HG03520 (cell line): ENCODE data around the gene ST3GAL2.

Experiments used
- ATAC-seq: cut with Tn5 transposase; IDR thresholded peaks from one replicate; pipeline ENCODE4 v1.9.1; 2021; ENCODE audit warnings: mild to moderate bottlenecking, moderate library complexity; ENCODE audit not compliant: unreplicated experiment

Gene ST3GAL2

DNA sequence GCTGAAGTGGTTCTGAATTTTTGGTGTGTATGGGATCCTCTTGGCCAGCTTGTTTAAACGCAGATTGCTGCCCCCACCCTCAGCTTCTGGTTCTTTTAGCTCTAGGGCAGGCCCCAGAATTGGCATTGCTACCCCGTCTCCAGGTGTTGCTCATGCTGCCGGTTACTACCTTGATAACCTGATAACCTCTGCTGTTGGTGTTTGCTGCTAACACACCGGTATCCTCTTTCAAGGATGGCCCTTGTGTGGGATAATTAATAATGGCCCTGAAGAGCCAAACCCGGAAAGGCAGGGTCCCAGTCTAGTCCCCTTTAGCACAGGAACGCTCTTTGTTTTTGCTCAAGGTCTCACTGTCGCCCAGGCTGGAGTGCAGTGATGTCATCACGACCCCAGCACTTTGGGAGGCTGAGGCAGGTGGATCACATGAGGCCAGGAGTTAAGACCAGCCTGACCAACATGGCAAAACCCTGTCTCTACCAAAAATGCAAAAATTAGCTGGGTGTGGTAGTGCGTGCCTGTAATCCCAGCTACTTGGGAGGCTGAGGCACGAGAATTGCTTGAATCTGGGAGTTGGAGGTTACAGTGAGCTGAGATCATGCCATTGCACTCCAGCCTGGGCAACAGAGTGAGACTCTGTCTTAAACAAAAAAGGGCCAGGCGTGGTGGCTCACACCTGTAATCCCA is 1.3 kb upstream of the ST3GAL2 start:
- no peak for ATAC-seq

DNA sequence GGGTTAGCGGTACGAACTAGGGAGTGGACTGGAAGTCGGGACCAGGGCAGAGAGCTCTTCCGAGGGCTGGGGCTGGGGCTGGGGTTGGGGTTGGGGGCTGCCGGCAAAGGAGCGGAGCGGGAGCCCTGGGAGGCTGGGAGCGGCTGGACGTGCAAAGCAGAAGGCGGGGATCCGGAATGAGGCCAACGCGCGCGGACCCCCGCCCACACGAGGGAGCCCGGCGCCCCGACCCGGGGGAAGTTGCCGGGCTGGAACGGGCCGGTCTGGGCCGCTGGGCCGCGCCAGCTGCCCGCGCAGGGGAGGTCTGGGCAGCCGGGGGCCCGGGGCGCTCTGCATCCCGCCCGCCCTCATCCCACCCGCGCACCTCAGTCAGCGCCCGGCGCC is 323 bp downstream of the ST3GAL2 start:
- ATAC-seq: no peak

DNA sequence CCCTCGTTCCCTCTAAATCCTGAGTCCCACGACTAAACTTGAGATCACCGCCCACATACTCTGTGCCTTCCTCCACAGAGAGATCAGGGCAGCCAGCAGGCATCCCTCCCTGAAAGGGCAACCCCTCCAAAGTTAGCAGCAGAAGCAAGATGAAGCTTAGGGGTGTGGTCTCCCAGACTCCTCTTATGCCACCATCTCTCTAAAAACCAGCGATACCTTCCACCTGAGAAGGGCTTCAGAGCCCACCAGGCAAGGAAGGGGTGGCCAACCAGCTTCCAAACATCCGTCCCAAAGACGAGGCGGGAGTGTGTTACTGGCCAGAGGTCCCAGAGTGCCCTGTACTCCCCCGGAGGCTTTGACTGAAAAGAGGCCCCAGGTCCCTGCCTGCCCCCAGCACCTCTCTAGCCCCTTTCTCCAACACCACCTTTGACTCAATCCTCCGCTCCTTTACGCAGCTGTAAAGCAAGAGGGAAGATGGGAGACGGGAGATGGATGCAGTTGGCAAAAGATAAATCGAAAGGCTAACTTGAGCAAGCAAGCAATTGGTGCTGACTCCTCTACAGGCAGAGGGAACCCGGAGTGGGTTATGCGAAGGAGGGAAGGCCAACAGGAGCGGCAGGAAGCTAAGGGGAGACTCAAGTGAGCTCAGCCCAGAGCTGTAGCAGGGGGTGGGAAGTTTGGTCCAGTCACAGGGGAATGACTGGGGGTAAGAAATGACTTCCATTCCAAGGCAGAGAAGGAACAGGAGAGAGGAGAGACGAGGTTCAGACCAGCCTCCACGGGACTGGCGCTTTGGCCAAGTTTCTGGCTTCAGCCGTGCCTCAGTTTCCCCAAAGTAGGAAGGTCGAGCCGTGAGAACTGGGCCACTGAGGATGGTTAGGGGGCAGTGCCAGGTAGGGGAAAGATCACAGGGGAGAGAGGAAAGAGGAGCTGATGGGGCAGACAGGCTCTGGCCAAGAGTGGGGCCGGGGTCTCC is 1.0 kb downstream of the ST3GAL2 start:
- no peak for ATAC-seq

DNA sequence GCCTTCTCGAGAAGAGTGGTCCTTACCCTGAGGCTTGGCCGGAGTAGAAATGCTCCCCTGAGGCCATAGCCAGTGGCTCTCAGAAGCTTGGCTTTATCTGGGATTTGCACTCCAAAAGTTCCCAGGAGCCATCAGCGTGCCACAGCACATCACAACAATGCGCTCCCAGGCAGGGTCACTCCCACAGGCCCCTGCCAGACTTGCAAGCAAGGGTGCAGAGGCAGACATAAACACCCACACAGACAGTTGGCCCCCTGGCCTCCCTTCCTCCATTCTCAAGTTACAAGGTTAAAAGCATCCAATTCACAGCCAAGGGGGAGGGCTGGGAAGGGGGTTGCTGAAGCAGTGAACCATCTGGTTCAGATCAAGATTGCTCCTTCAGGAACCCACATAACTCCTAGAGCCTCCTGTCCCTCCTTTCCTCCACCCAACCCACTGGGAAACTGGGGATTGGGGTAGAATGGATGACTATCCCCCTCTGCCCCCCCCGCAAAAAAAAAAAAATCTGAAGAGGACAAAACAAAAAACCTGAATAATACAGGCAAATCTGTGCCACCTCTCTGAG is 1.8 kb downstream of the ST3GAL2 start:
- no peak for ATAC-seq

DNA sequence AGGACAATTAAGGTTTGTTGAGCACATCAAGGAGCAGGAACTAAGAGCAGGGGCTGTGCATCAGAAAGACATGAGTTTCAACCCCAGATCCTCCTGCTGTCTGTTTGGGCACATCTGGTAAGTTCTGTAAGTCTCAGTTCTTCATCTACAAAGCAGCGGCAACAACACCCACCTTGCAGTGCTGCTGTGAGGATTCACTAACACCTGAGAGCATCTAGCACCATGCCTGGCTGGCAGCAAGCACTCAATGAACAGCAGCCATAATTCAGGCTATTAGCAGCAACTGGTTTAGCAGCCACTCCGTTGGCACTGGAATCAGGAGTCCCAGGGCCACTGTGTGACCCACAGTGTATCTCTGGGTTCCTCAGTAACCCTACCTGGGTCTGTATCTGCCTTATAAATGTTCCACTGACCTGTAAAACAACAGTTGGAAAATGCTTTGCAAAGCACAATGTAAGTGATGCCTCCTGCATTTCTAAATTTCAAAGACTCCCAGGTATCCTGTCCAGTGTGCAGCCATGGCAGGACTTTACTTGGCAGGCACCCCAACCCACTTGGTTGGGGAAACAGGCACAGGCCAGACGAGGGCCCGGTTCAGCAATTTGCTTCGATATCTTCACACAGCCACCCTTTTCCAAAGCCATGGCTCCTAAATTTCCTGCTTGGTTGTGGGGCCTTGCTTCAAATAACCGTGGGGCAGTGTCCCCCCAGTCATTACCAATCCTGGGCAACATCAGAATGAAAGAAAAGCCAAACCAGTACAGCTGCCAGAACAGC is 4.2 kb downstream of the ST3GAL2 start:
- ATAC-seq: no peak

DNA sequence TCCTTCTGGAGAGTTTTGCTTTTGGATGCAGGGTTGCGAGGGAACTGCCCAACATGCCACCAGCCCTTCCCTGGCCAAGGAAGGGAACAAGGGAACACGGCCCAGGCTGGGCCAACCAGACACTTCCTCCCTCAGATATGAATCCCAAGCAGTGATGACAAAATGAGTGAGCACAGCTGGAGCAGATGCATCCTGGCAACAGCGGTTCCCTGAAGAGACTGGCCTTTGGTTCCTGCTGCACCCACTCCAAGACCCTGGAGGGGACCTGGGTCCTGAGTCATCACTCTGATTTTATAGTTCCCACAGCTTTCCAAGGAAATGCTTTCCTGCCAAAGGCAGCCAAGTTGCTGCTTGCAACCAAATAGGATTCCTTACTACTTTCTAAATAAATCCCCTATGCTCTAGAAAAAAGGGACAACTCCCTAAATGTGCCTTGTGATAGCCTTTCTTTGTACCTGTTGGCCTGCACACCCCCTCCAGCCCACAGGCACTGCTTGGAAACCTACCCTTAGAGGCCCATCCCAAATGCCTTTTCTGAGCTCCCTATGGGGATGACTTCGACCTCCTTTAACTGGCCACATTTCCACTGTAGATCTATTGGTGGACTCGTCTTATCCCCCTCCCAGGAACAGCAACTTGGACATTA is 5.3 kb downstream of the ST3GAL2 start:
- no peak for ATAC-seq

DNA sequence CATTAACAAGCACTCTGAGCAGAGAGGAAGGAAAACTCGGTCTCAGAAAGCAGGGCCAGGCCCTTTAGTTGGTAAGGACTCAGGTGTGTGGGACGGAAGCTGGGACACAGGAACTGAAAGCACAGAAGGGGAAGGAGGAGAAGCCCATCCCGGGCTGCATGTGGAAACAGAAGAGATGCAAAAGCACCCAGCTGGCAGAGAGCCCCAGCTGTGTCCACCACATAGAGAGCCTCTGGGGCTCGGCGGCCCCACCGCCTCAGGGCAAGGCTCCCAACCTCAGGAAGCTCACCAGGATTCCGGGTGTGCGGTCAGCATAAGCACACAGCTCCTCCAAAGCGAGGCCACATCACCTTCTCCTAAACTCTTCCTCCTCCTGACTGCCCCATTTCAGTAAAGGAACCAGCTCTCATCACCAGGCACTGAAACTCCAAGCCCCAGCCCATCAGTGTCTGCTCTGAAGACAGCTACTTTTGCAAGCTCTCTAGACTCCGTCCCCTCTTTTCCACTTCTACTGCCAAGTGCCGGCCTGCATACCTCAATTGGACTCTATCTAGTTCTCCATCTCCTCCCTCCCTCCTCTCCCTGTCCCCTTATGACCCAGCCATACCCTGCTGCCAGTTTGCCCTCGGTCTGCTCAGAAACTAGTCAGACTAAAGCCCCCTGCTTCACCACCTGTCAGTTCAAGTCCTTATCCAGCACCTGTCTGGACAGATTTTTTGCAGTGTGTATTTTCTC is 6.0 kb downstream of the ST3GAL2 start:
- ATAC-seq: no peak

DNA sequence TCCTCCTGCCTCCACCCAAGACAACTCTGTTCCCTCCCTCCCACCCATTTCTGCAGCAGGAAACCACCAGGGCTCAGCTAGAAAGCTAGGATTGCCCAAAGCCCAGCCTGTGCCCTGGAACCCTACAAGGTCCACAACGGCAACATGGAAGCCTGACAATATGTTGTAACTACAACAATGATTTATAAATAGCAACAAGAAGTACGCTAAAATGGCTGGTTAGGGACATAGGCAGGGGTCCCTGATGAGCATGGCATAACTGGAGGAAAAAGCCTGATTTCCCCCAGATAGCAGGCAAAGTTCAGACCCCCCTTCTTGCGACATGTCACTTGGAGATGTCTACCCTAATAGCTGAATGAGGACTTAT is 6.6 kb downstream of the ST3GAL2 start:
- no peak for ATAC-seq

DNA sequence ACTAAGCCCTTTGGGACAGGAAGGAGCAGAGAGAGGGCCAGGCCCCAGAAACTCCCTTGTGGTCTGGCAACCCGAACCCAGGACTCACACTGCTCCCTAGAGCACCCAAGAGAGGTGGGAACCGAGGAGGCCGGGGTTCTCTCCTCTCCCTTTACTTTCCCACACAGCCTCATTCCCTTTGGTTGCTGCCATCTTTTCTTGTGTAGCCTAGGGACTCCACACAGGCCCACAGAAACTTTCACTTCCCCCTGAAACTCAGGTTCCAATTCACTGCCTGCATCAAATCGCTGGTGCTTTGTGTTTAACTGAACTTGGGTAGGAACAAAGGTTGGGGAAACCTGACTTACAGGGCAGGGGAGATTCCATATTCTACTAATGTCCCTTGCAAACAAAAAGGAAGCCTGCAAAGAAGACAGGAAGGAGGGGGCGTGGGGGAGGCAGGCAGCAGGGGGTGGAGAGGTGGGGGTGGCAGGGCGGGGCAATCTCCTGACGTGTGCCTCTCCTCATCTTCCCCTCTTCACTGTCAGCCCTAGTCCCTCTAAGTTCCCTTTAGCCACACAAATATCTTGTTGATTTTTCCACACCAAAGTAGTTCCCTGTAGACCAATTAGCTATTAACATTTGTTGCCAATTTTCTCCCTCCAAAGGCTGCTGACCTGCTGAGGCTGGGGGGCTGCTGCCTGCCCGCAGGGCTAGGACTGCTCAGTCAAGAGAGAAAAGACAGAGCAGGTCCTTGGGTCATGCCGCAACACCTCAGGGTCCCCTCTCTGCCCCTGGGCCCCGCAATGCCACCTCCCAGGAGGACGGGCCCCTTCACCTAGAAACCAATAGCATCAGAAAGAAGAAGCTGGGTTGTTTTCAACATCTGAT is 8.0 kb downstream of the ST3GAL2 start:
- peak; percentile 56 for ATAC-seq

DNA sequence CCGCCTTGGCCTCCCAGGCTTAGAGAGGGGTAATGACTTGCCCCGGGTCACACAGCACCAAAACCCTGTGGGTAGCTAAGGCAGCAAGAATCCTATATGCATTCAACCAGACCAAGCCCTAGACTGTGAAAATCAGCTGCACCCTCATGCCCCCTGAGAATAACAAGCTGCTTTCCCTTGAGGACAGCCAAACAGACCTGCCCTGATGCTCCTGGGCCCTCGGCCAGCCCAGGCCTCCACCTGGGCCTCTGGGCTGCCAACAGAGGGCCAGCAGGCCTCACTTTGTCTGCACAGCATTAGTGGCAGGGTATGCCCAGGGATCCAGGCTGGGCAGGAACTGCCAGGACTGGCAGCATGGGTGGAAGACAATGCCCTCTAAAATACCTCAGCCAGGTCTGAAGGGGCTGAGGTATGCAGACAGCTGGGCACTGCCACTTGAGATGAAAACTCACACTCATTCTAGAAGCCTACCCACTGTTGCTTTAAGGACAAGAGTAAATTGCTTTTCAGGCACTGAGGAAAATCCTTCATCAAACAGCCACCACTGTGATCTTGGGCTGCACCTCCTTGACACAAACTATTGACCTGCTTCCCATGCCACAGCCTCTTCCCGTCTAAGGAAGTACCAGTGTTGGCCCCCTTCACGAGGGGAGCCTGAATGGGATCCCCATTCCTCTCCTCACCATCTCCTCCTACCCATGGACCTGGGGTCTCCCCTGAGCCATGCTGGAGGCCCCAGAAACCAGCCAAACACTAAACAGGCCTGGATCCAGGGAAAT is 8.8 kb downstream of the ST3GAL2 start:
- ATAC-seq: no peak

DNA sequence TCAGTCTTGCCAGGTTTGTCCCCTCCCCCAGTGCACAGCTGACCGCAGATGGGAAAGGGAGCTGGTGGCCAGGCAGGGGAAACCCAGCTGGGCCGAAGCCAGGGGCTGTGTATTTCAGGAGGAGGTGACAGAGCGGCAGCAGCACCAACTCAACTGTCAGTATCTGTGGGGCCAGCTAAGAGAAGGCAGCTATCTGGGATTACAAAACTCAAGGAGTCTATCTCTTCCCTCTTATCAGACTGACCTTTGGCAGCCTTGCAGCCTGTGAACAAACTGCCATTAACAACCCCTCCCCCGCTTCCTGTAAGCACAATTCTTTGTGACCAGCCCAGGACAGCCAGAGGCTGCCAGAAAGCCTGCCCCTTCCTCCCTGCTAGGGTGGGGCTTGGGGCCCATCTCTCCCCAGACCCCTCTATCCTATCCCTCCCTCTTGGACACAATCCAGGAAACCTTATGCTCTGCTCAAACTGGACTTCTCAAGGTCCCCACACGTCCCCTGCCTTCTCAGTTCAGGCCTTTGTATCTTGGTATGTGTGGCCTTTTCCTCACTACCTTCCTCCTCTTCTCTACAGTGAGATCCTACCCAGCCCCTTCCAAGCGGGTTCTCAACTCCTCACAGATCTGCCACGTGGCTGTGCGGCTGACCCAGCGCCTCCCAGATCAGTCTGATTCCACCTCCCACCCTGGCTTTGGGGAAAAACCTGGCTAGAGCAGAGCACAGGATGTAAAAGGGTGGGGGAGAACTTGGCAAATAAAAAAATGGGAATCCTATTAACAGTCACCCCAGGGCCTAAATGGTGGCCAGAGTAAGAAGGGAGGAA is 10.5 kb downstream of the ST3GAL2 start:
- no peak for ATAC-seq

DNA sequence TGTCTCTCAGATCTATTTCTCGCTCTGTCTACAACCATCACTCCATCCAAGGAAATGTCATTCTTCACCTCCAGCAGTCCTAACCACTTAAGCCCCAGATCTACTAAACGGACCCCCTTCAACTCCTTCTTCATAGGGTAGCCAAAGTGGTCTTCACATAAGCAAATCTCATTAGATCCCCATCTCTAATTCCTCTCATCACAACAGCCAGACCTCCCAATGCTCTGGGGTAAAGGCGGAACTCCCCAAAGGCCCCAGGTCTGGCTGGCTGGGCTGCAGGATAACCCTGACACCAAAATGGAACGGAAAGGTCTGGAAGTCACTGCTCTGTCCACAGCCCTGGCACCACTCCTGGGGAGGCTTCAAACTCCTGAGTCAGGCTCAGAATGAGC is 11.1 kb downstream of the ST3GAL2 start:
- ATAC-seq: no peak

DNA sequence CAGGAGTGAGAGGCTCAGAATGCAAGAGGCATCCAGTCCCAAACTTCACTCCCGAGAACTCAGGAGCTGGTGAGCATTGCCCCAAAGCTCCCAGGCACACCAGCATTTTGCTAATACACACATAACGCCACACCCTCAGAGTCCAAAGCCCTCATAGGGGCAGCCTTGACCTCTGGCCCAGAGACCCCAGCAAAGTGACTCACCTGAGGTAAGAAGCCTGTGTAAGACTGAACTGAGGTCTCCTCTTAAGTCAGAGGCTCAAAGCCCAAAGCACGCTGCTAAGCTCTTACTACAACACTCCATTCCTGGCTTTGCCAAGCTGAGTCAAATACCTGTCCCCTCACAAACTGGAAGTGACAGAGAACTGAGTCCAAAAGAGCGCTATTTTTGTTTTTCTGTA is 16.4 kb downstream of the ST3GAL2 start:
- ATAC-seq: no peak

DNA sequence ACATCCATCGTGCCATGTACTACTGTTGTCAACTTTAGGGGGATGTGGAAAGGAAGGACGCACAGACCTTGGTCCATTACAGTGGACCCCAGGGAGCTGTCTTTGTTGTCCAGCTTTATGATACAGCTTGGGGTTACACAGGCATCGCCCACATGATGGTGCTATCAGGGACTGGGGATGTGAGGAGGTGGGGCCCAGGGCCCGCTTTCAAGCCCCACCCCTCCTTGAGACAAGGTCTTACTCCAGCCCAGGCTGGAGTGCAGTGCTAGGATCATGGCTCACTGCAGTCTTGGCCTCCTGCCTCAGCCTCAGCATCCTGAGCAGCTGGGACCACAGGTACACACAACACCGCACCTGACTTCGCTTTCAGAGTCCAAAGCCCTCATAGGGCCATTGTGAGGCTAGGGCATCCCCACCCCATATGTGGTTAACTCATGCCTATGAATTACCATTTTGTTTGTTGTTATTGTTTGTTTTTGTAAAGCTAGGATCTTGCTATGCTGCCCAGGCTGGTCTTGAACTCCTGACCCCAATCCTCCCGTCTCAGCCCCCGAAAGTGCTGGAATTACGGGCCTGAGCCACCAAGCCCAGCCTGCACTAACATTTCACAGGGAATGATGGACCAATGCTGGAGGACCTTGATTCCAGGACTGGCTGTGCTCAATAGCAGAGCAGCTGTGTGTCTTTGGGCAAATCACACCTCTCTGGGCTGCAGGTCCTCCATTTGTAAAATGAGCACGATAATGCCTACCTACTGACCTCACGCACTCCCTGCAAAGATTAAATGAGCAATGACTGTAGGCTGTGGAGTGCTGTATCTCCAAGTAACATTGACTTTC is 17.2 kb downstream of the ST3GAL2 start:
- ATAC-seq: no peak

DNA sequence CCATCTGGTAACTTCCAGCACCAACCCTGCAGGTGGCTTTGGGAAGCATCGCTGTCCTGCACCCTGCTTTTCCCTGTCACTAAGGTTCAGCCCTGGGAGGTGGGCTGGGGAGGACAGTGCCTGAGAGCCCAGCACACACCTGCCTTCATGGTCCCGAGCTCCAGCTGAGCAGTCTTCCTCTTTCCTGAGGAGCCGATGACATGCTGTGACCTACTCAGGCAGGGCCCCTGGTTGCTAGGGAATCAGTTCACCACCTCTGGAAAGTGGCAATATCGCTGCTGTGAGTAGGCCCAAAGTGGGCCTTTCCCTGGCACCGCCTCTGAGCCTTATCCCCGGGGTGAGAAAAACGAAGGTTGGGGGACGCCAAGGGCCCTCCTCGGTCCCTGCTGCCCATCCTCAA is 17.9 kb downstream of the ST3GAL2 start:
- ATAC-seq: no peak
